ENCODE data around the gene SLC44A3. TPM values are rescaled to one million over a fixed set of nuclear protein-coding genes. Genes with fewer than 3 reads are reported as not detected.

SLC44A3 gene
- total and polyA plus RNA-seq, 12 donors, result 1.2 to 9.4 (median 4.8) TPM

DNA sequence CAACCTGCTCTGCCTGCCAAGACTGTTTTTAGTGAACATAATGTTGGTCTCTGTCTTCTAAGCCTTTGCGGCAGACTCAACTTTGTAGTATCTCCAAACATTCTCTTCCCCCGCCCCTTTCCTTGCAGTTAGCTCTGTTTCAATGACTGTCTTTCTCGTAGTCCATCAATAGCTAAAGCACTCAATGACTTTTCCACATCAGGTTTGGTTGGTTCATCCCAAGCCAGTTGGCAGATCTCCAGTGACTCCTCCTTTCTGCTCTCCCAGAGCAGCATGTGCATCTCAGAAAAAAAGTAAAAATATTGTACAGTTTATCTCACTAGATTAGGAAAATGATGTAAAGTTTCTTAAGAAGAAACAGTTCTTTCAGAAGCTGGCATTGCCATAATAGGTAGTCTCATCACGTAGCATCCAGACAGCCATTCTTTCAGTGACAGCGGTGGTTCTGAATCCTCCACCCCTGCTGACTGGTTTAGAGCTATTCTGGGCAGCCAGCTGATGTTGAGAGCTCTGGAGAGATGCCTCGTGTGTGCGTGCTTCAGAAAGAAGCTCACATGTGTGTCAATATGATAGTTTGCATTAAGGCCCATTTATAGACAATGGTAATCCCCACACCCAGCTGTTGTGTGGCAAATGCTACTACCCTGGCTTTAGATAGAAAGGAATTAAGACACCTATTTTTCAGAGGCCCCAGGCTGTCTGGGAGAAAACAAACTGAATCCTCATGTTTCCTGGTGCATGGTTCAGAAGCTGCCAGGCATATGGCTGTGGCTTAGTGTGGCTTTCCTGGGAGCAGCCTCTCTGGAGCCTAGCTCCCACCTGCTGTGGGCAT, 53.6 kb downstream of the SLC44A3 start:
- intact Hi-C loops (cut with DNase I), result no loop called here
- TF ChIP-seq, protein P1, sequence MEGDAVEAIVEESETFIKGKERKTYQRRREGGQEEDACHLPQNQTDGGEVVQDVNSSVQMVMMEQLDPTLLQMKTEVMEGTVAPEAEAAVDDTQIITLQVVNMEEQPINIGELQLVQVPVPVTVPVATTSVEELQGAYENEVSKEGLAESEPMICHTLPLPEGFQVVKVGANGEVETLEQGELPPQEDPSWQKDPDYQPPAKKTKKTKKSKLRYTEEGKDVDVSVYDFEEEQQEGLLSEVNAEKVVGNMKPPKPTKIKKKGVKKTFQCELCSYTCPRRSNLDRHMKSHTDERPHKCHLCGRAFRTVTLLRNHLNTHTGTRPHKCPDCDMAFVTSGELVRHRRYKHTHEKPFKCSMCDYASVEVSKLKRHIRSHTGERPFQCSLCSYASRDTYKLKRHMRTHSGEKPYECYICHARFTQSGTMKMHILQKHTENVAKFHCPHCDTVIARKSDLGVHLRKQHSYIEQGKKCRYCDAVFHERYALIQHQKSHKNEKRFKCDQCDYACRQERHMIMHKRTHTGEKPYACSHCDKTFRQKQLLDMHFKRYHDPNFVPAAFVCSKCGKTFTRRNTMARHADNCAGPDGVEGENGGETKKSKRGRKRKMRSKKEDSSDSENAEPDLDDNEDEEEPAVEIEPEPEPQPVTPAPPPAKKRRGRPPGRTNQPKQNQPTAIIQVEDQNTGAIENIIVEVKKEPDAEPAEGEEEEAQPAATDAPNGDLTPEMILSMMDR (IDR thresholded peaks at IDR 0.05), result no peak
- Histone ChIP-seq H3K4me3 (no peak overlapping the region), H3K27me3 (no peaks in the 10 kb centered on the region), H3K9me3 (no peaks in the 10 kb centered on the region), H3K4me1 (peaks cover 0 to 20% (median 12%) of the 10 kb centered on the region in 9 donors), H3K36me3 (no peaks in the 10 kb centered on the region), H3K27ac (peak overlapping the region in 6 of 10 donors; percentile 3 to 72 (median 16))
- DNase-seq (peak in 1 of 2 donors; percentile 40), ATAC-seq (peak; percentile 51 to 90 (median 80))
- 42 to 51% methylated on average over 7 of the region's 7 CpGs for WGBS, 2 donors

- H3K4me3 ChIP-seq, result no peak overlapping the region
- peaks cover 0 to 20% (median 12%) of the 10 kb centered on the region in 9 donors for H3K4me1 ChIP-seq
- intact Hi-C loops (cut with DNase I), result no loop called here
- H3K36me3 ChIP-seq, result no peaks in the 10 kb centered on the region
- H3K27ac ChIP-seq, result peak overlapping the region in 4 of 10 donors; percentile 3 to 72 (median 38)
- no peak for DNase-seq
- TF ChIP-seq, protein P1 (IDR thresholded peaks at IDR 0.05), result no peak
- no peak for ATAC-seq
- H3K27me3 ChIP-seq, result no peaks in the 10 kb centered on the region
- 97 to 98% methylated on average over 6 of the region's 6 CpGs for WGBS, 2 donors
- no peaks in the 10 kb centered on the region for H3K9me3 ChIP-seq
Observed at GRCh38 chr1:94874423-94874822, 54.3 kb downstream of the SLC44A3 start.

- no peak overlapping the region for H3K4me3 ChIP-seq
- DNase-seq, result no peak
- no peaks in the 10 kb centered on the region for H3K27me3 ChIP-seq
- H3K4me1 ChIP-seq, result peaks cover 0 to 20% (median 12%) of the 10 kb centered on the region in 9 donors
- TF ChIP-seq, protein P1 (IDR thresholded peaks at IDR 0.05), result no peak
- H3K27ac ChIP-seq, result no peak overlapping the region
- ATAC-seq, result no peak
- no peaks in the 10 kb centered on the region for H3K9me3 ChIP-seq
- intact Hi-C loops (cut with DNase I), result no loop called here
- H3K36me3 ChIP-seq, result no peaks in the 10 kb centered on the region
- 80 to 87% methylated on average over 4 of the region's 4 CpGs for WGBS, 2 donors
Observed at GRCh38 chr1:94875794-94876193, 55.6 kb downstream of the SLC44A3 start.

- H3K4me1 ChIP-seq, result peaks cover 0 to 20% (median 12%) of the 10 kb centered on the region in 9 donors
- H3K27ac ChIP-seq, result no peak overlapping the region
- TF ChIP-seq, protein P1 (IDR thresholded peaks at IDR 0.05), result no peak
- intact Hi-C loops (cut with DNase I), result no loop called here
- no peak overlapping the region for H3K4me3 ChIP-seq
- H3K9me3 ChIP-seq, result no peaks in the 10 kb centered on the region
- 86 to 88% methylated on average over 3 of the region's 3 CpGs for WGBS, 2 donors
- H3K36me3 ChIP-seq, result no peaks in the 10 kb centered on the region
- H3K27me3 ChIP-seq, result no peaks in the 10 kb centered on the region
- DNase-seq (no peak), ATAC-seq (no peak)
Observed at GRCh38 chr1:94876362-94876761, 56.2 kb downstream of the SLC44A3 start.
